Body of pancreas (tissue), 4 donors: ENCODE data around the gene SORCS2.

Experiments used
- CTCF ChIP-seq, 7 experiments: fragments of 450-650 bp in 4 of 7; fragments of 200-600 bp in 3 of 7; sonication (generic) in 3 of 7; IDR thresholded peaks; one replicate each; pipeline ENCODE4 v1.5.1; 2016 to 2019; ENCODE audit warnings: antibody characterized with exemption in 7 of 7
- POLR2A ChIP-seq, 3 donors: fragments of 450-650 bp; IDR thresholded peaks; one replicate each; pipeline ENCODE4 v1.6.1; 2016; ENCODE audit warnings: antibody characterized with exemption in 3 of 3, mild to moderate bottlenecking in 2 of 3

- no peak for TF ChIP-seq CTCF (IDR thresholded peaks at IDR 0.05)
- TF ChIP-seq POLR2A (IDR thresholded peaks at IDR 0.05) = no peak
Observed at GRCh38 chr4:7531640-7531994, 339.3 kb downstream of the SORCS2 start.
